HL-60 (cell line): ENCODE results near the gene MRPL17.

ENCODE experiments used
- GABPA ChIP-seq: IDR thresholded peaks from 2 replicates; pipeline ENCODE4 v1.6.1; 2012; ENCODE audit warnings: low read depth
- SPI1 ChIP-seq: IDR thresholded peaks from 2 replicates; pipeline ENCODE4 v1.6.1; 2012; ENCODE audit warnings: low read depth, mild to moderate bottlenecking, borderline replicate concordance
- TF ChIP-seq, protein P1 (sequence below): IDR thresholded peaks from one replicate; pipeline ENCODE4 v1.5.1; 2011; ENCODE audit warnings: low read length, control low read depth, inconsistent platforms; ENCODE audit not compliant: insufficient read depth

DNA sequence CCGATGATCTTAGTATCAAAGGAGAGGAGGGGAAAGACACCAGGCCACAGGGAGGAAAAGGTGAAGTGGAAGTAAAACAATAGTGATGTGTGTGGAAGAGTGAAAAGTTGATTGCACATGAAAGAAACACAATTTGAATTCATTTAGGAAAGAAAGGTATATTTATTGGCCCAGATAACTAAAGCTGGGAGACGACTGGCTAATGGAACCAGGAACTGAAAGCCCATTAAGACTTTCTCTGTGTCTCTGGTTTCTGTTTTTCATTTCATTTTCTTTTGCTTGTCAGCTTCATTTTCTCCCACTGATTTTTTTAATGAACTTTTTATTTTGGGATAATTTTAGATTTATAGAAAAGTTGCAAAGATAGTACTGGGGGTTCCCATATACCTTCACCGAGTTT, 22.4 kb downstream of the MRPL17 start:
- TF ChIP-seq, protein P1, sequence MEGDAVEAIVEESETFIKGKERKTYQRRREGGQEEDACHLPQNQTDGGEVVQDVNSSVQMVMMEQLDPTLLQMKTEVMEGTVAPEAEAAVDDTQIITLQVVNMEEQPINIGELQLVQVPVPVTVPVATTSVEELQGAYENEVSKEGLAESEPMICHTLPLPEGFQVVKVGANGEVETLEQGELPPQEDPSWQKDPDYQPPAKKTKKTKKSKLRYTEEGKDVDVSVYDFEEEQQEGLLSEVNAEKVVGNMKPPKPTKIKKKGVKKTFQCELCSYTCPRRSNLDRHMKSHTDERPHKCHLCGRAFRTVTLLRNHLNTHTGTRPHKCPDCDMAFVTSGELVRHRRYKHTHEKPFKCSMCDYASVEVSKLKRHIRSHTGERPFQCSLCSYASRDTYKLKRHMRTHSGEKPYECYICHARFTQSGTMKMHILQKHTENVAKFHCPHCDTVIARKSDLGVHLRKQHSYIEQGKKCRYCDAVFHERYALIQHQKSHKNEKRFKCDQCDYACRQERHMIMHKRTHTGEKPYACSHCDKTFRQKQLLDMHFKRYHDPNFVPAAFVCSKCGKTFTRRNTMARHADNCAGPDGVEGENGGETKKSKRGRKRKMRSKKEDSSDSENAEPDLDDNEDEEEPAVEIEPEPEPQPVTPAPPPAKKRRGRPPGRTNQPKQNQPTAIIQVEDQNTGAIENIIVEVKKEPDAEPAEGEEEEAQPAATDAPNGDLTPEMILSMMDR, result no peak
- no peak for TF ChIP-seq SPI1
- no peak for TF ChIP-seq GABPA
